ENCODE results near the gene ATP10D.

Gene ATP10D

GRCh38 chr4:47590325-47590724, 105.2 kb downstream of the ATP10D start:
- DNase-seq (ENCODE audit: low read depth): no peak

- no peak for DNase-seq (ENCODE audit: low read depth)
These were observed 112.6 kb downstream of the ATP10D start for GRCh38 chr4:47597696-47598095.

- DNase-seq (ENCODE audit: low read depth): no peak
These were observed 113.2 kb downstream of the ATP10D start for GRCh38 chr4:47598320-47598719.

GRCh38 chr4:47598896-47599295, 113.8 kb downstream of the ATP10D start:
- no peak for DNase-seq (ENCODE audit: low read depth)

GRCh38 chr4:47606482-47606881, 121.4 kb downstream of the ATP10D start:
- DNase-seq (ENCODE audit: low read depth): no peak

- no peak for DNase-seq (ENCODE audit: low read depth)
These were observed 127.3 kb downstream of the ATP10D start for GRCh38 chr4:47612116-47613023.

GRCh38 chr4:47615385-47615784, 130.3 kb downstream of the ATP10D start:
- no peak for DNase-seq (ENCODE audit: low read depth)

- no peak for DNase-seq (ENCODE audit: low read depth)
These were observed 132.5 kb downstream of the ATP10D start for GRCh38 chr4:47617607-47618006.

GRCh38 chr4:47619691-47620090, 134.6 kb downstream of the ATP10D start:
- DNase-seq (ENCODE audit: low read depth): no peak

GRCh38 chr4:47621181-47621580, 136.1 kb downstream of the ATP10D start:
- no peak for DNase-seq (ENCODE audit: low read depth)

GRCh38 chr4:47624031-47624441, 139.0 kb downstream of the ATP10D start:
- DNase-seq (ENCODE audit: low read depth): no peak

GRCh38 chr4:47631161-47631560, 146.1 kb downstream of the ATP10D start:
- no peak for DNase-seq (ENCODE audit: low read depth)

GRCh38 chr4:47639531-47639930, 154.5 kb downstream of the ATP10D start:
- DNase-seq (ENCODE audit: low read depth): no peak

GRCh38 chr4:47640911-47641310, 155.8 kb downstream of the ATP10D start:
- no peak for DNase-seq (ENCODE audit: low read depth)

GRCh38 chr4:47641755-47642154, 156.7 kb downstream of the ATP10D start:
- DNase-seq (ENCODE audit: low read depth): no peak

- no peak for DNase-seq (ENCODE audit: low read depth)
These were observed 157.2 kb downstream of the ATP10D start for GRCh38 chr4:47642191-47642830.

Measured in fibroblast of gingiva (primary cell).